GM21825 (cell line): ENCODE results near the gene NAT8L.

Experiments
- ATAC-seq: cut with Tn5 transposase; IDR thresholded peaks from one replicate; pipeline ENCODE4 v1.9.1; 2021; ENCODE audit warnings: mild to moderate bottlenecking, moderate library complexity; ENCODE audit not compliant: unreplicated experiment

The NAT8L gene

DNA sequence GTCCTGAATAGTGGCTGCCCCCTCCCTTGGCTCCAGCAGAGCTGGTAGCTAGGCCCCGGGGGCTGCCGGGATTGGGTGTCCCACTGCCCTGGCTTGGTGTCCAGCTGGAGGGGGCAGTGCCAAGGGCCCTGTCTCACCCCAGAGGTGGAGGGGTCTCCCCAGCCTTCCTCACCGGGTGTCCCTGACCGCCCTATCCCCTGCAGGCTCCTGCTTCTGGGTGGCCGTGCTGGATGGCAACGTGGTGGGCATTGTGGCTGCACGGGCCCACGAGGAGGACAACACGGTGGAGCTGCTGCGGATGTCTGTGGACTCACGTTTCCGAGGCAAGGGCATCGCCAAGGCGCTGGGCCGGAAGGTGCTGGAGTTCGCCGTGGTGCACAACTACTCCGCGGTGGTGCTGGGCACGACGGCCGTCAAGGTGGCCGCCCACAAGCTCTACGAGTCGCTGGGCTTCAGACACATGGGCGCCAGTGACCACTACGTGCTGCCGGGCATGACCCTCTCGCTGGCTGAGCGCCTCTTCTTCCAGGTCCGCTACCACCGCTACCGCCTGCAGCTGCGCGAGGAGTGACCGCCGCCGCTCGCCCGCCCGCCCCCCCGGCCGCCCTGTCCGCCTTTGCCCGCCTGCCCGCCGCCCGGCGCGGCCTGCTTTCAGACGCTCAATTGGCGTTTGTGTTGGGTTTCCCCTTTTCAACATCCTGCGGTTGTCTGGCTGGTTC is 4.6 kb downstream of the NAT8L start:
- no peak for ATAC-seq

DNA sequence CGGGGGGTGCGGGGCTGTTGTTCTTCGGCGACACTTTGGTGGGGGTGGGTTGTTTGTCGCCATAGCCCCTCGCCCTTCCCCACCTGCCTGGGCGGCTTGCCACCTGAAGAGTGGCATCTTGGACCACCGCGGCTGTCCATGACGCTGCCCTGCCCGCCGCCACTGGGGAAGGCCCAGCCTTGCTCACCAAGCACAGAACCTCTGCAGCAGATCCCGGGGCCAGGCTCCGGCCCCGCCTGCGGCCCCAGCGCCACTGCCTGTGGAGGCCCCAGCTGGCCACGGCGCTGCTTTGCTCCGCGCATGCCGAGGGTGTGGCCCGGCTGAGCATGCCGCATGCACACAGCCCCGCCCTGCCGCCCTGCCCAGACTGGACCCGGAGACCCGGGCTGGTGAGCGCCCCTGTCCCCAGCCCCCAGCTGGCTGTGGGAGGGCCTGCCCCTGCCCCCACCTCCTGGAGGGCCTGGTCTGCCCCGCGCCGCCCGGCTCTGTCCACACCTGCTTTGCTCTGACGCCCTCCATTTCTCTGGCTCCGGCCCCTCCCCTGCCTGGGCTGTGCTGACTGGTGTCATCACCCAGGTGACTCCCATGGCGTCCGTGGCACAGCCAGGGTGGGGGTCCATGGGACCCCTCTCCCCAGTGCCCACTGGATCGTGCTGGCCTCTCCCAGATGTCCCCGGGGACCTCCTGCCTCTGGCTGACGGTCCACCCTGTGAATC is 5.3 kb downstream of the NAT8L start:
- ATAC-seq, result no peak

DNA sequence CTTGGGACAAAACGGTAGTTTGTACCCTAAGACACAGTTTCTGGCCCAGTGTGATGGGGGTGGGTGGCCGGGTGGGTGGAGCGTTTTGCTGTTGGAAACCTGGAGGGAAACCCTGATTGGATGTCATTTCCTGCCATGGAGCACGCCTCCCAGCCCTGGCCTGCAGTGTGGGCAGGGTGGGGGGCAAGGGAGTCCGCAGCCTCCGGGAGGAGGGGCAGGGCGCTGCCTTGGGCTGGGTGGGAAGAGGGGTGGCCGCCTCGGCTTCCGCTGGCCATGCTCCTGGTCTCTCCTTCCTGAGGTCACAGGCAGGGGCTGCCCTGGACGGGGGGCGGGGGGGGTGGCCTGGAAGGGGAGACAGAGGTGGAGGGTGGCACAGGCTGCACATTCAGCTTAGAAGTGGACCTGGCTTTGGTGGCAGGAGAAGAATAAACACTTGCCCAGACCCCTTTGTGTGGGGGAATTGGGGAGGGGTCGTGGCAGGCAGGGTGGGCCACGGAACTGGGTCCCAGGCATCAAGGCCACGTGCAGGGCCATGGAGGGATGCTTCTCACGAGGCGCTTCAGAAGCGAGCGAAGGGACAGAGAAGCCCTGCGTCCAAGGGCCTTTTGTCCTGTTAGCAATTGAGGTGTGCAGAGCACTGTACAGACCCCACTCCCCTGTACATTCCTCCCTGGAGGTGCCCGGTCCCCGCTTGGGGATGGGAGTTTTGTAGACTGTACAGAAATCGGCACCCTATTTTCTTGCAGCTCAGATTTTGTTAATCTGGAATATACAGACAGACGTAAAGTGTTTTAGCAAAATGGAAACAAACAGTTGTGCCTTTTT is 6.2 kb downstream of the NAT8L start:
- no peak for ATAC-seq

DNA sequence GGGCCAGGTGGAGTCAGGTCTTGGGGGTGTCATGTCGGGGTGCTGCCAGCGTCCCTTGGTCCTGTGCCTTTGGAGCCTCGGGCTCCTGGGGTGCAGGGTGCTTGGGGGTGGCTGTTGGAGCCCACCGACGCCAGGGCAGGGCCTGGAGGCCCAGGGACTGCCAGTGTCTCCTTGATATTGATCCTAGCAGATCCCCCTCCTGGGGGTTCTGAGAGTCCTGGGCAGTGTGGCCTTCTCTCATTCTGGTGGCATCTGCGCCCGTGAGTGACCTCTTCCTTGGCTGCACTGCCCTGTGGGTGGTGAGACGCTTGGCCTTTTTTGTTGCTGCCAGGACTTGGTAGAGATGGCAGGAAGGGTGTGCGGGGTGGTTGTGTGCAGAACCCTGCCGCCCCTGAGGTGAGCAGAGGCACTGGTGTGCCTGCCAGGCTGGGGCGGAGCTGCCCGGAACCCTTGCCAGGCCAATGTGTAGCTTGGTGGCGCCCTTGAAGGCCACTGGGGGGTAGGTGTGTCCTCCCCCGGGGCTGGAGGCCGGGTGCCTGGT is 7.0 kb downstream of the NAT8L start:
- no peak for ATAC-seq

DNA sequence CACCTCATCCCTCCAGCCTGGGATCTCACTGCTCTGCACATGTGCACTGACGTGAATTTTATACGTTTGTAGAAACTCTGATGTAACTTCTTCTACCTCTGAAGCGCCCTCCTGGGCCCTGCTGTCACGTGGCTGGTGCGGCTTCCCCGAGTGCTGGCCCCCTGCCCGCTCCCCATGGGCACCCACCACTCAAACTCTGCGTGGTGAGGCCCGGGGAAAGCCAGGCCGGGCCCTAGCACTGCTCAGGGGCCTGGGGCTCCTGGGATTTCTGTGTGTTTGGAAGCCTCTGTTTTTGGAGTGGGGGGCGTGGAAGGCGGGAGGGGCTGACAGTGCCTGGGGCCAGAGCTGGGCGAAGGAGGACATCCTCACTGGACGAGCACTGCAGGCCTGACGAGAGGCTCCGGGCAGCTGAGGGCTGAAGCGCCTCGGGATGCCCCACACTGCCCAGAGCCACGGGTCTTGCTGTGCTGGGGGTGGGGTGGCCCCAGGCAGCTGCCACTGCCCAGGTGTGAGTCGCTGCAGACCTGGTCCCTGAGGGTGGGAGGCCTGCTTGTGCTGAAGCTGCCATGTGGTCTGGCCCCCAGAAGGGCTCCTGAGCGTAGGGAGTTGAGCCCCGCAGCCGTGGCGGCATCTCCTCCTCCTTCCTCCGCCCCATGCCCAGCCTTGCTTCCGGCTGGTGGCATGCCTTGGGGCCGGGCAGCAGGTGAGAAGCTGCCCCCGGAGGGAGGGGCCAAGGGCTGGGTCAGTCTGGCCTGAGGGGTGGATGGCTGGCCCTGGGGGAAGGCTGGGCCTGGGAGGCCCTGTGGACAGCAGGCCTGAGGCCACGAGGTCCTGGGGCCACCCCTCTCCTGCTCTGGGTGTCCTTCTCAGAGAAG is 7.7 kb downstream of the NAT8L start:
- no peak for ATAC-seq

DNA sequence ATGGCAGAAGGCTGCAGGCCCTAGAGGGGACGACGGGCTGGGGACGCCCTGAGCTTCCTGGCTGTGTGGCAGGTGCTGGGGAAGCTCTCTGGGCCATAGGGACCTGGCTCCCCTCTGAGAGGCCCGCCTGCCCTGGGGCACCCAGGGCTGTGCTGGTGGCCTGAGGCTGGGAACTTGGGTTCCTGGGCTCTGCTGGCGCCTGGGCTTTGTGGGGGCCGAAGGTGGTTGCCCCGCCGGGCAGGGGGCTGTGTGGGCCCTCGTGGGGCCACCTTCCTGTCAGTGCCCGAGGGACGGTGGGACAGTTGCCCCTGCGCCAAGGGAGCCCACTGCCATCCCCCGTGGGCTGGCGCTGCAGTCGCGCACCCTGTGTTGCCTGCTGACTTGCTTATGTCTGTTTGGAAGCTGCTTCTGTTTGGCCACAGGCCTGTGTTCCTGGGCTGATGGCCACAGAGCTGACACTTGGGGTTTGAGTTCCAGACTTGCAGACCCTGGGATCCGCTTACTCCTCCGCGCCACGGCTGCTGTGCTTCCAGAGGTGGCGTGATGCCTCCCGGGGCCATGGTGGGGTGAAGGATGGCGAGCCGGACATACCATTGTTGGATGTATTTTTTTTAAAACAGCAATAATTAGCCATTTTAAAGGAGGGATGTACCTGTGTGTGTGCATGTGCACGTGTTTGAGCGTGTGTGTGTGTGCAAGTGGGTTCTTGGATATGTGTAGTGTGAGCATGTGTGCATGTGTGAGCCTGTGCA is 8.5 kb downstream of the NAT8L start:
- no peak for ATAC-seq

DNA sequence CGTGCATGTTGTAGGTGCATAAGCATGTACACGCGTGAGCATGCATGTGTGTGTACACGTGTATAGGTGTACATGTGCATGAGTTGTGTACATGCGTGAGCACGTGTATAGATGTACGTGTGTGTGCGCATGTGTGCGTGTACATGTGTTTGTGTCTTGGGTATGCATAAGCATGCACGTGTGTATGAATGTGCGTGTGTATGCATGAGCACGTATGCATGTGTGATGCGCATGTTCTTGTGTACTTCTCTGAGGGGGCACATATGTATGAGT is 9.0 kb downstream of the NAT8L start:
- ATAC-seq, result no peak

DNA sequence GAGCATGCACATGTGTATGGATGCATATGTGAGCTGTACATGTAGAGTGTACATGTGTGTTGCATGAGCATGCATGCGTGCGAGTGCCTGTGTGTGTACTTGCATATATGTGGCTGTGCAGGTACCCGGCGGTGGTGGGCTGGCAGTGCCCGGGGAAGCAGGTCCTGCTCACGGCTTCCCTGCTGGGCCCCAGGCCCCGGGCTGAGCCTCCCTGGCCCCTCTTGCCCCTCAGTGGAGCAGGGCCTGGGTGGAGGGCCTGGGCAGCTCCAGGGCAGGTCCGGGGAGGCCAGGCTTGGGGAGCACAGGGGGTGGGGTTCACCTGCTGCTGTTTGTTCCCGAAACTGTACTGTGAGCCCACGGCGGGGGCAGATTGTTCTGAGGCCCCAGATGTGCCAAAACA is 9.4 kb downstream of the NAT8L start:
- ATAC-seq, result no peak

DNA sequence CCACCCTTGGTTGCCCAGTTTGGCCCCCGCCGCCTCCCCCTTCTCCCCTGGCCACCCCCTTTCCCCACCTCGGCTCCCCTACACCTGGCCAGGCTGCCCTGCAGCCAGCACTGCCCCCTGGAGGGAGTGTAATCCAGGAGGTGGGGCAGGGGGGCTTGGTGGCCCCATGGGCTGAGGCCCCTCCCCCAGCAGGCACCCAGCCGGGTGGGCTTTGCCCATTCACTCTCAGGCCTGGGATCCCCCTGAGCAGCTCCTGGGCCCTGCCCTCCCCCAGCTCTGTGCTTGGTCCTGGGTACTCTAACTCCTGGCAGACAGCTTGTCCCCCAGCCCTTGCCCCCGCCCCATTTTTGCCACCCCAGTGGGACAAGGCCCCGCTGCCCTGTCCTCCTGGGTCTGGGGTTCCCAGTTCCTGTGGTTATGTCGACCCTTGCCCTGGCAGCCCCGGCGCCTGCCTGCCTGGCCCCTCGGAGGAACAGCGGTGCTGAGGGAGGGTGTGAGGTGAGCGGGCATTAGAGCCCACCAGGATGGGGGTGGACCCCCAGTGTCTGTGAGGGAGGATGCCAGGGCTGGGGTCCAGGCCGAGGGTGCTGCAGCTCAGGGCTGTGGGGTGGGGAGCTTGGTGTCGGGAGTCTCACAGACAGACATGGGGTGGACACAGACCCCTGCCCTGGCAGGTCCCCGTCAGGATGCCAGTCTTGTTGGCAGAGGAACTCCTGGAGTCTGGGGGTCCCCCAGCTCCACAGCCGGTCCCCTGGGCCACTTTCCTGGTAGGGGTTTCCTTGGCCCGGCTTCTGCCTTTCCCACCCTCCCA is 10.2 kb downstream of the NAT8L start:
- ATAC-seq, result no peak

DNA sequence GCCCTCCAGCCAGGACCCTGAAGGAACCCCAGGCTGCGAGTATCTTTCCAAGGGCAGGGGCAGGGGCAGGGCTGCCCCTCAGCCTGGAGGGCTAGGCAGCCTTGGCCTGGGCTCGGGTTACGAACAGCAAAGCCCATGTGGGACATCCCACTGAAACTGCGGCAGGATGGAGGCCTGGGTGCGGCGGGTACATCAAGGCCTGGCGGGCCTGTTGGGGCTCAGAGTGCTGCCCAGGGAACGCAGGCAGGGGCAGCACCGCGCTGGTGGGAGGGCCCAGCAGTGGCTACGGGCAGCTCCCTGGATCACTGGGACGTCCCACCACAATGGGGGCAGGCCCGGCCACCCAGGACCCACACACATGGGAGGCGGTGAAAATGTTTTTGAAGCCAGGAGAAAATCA is 10.9 kb downstream of the NAT8L start:
- ATAC-seq, result no peak

DNA sequence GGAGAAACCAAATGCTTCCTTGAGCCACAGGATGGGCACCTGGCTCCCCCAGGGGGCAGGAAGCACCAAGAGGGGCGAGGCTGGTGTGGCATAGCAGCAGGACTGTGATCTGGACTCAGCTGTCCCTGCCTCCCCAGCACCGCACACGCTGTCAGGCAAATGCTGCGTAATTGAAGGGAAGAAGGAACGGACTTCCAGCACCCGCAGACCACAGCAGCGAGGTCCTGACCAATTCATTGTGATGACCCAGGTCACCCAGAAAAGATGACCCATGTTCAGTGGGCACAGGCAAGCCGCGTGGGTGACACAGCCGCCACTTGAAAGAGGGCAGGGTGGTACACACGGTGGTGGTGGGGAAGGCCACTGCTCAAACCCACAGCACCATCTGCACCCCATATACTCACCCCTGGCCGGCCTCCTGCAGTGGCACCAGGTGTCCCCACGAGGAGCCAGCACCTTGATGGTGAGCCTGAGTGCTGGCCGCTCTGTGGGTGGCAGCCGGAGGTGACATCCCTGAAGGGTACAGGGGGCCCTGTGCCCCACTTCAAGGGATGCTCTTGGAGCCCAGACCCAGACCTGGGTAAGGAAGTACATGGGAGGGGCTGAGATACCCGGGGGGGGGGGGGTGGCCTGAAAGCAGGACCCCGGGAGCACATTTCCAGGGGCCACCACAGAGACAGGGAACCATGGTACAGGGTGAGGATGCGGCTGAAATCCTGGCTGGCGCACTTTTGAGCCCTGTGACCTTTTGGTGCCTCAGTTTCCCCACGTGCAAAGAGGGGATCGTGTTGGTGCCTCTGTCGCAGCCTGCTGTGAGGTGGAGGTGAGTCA is 11.5 kb downstream of the NAT8L start:
- ATAC-seq, result no peak

DNA sequence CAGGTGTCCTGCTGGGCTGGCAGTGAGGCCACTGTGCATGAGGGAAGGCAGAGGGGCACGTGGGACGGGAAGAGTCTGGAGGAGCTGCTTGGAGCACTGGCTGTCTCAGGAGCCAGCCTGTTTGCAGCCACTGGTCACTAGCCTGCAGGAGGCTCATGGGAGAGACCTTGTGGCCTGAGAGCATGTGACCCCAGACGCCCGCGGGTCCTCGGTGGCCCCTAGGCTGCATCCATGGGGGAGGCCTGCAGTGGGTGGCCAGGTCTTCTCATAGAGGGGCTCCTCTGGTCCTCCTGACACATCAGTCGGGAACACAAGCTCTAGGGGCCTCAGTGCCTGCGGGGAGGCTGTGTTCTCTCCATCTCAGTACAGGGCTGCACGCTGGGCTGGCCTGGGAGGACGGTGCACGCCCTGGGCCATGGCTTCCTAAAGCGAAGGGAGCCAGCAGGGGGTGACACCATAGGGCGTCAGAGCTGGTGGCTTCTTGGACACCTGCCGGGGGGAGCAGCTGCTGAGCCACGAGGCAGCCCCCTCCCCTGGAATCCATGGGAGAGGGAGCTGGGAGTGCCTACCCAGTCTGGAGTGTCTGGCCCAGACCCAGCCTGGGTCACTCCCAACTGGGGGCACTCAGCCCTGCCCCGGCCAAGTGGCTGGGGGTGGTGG is 12.3 kb downstream of the NAT8L start:
- no peak for ATAC-seq

DNA sequence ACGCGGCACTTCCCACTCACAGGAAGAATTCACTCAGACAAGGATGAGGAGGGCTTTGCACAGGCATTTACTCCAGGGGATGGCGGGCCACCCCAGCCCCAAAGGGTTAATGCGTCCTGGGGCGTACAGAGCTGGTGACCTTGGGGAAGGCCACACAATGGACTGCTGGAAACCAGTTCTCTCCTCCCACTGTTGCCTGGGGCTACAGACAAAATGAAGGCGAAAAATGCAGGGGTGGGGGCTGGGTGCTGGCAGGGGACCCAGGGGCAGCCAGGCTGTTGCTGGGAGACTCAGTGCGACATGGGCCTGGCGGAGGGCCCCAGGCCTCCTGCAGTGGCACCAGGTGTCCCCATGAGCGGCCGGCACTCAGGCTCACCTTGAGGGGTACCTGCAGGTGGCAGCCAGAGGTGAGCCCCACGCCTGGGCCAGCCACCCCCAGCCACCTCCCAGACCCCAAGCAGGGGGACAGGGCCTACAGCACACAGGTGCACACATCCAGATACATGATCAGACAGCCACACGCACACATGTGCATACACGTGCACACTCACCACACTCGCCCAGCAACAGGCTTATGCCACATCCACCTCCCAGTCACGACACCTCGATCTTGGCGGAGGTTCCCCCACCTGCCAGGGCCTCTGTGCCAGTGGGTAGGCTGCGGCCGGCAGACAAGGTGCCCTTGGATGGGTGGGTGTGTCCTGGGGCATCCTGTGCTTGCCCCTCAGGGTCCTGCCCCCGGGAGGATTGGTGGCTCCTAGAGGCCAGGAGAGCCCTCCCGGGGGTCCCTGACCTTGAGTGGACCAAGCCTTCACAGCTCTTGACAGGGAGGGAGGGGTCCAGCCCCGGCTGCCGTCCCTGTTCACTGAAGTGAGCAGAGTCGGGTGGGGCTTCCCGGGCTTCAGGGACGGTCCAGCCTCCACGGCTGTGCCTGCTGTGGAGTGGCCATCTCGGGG is 13.1 kb downstream of the NAT8L start:
- ATAC-seq, result no peak

DNA sequence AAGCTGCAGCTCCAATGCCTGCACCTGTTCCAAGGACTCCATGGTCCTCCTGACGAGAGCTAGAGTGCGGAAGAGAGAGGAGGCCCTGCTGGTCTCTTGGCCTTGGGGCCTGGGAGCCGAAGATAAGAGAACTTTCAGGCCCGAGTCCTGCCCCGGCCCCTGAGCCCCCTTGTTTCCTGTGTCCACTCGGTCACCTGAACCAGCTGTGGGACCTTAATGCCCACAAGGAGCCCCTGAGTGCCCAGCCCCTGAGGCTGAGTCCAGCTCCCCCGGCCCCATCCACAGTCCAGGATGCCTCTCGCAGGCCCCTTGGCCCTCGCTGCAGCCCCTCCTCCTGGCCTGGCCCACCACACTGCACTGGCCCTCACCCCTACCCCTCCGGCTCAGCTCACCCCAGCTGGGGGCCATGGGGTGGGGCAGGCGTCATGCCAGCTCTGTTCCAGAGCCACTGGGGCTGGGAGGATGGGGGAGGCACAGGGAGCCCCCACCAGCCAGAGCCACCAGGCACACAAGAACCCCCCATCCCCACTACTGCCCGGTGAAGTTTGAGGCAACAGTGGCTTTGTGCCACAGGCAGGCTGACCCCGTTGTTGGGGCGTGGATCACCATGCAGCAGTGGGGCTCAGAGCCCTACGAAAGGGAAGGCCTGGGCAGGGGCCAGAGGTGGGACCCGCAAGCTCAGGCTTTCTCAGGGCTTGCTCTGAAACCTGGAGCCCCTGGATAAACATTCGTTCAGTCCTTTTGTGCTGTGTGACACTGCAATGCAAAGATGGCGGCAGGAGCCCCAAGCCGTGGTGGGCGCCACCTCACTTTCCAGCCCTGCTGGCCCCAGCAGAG is 14.1 kb downstream of the NAT8L start:
- no peak for ATAC-seq

DNA sequence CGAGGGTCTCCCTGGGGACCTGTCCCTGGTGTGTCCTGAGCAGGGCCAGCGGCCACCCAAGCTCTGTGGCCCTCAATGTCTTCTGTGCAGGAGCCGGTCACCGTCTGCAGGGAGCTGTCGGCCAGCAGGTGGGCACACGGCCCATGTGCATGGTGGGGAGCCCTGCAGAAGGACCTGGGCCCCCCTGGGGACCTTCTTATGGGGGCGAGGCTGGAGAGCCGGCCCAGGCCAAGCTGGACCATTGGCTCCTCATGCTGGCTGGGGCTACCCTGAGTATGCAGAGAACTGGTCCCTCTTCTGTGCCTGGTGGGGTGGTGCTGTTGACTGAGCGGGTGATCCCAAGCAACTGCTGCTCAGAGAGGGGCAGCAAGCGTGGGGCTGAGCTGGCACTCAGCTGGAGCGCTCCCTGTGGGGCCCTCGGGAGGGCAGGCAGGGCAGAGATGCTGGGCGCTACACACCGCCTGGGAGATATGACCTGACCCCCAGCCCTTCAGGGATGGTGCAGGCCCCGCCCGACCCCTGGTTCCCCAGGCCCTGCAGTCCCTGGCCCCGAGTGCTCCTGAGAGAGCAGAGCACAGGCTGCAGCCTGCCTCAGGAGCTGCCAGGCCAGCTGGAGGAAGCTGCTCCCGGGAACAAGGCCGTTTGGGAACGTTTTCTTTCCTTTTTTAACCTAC is 14.8 kb downstream of the NAT8L start:
- no peak for ATAC-seq
